T-helper 1 cell (primary cell): ENCODE data around the gene TCF23.
"Not testable (repeated sequence)": the region's sequence is repeated elsewhere in the genome, so short reads cannot be mapped to it uniquely, and the experiment has no call there.

ENCODE experiments used
- DNase-seq, 5 donors: peaks; one replicate each; pipeline ENCODE4 v3.0.0-alpha.2; 2012 to 2020

The TCF23 gene

GRCh38 chr2:27191070-27191829 is 42.4 kb downstream of the TCF23 start:
- DNase-seq = peak in 2 of 5 donors; percentile 29 to 30

GRCh38 chr2:27194538-27195354 is 45.9 kb downstream of the TCF23 start:
- DNase-seq = no peak

GRCh38 chr2:27195799-27196198 is 47.0 kb downstream of the TCF23 start:
- not testable (repeated sequence) for DNase-seq

GRCh38 chr2:27198068-27198467 is 49.3 kb downstream of the TCF23 start:
- not testable (repeated sequence) for DNase-seq

- DNase-seq = no peak
These were observed 49.8 kb downstream of the TCF23 start for GRCh38 chr2:27198627-27199026.

GRCh38 chr2:27199241-27199640 is 50.4 kb downstream of the TCF23 start:
- no peak for DNase-seq

GRCh38 chr2:27201675-27202074 is 52.9 kb downstream of the TCF23 start:
- DNase-seq = no peak

GRCh38 chr2:27202854-27203253 is 54.0 kb downstream of the TCF23 start:
- DNase-seq = no peak

GRCh38 chr2:27203741-27204140 is 54.9 kb downstream of the TCF23 start:
- DNase-seq = no peak

- DNase-seq = no peak
These were observed 55.8 kb downstream of the TCF23 start for GRCh38 chr2:27204566-27204965.

- no peak for DNase-seq
These were observed 56.4 kb downstream of the TCF23 start for GRCh38 chr2:27205206-27205605.

- no peak for DNase-seq
These were observed 57.5 kb downstream of the TCF23 start for GRCh38 chr2:27206346-27206745.
